Heart left ventricle (tissue), 13 donors: ENCODE data around the gene TEX2.

Experiments used
- POLR2A ChIP-seq, 2 donors: fragments of 450-650 bp; IDR thresholded peaks; one replicate each; pipeline ENCODE4 v1.6.1; 2017; ENCODE audit warnings: antibody characterized with exemption in 2 of 2, mild to moderate bottlenecking in 2 of 2, moderate library complexity in 2 of 2
- TF ChIP-seq, protein P1 (sequence below), 12 donors: fragments of 200-600 bp; sonication (generic) in 4 of 12; IDR thresholded peaks; one replicate each; pipeline versions ENCODE4 v1.5.0 to v1.8.0; 2018 to 2022; ENCODE audit warnings: antibody characterized with exemption in 12 of 12, mild to moderate bottlenecking in 5 of 12
- donor health status: ischemic (EF 13 %, LVEDD 7.1; RV severe dilation, severe dysfunction).
- donor health status: DM: no; HTN: yes; CAD: no.
- donor health status: DM: no; HTN: no; CAD: no.
- donor health status: ischemic (EF 25% LVEDD 6.9; RV normal size, moderate dysfunction).
- donor health status: ischemic (EF 25% LVEDD 5.7; RV mildly dilated, moderate dysfunction).
- donor health status: ischemic (EF 35%, LVEDD 5.7; RV mildly dilated, moderate dysfunction).
- donor health status: nonischemic (EF 11% LVEDD 7.7; RV severe dilation, severe dysfunction).
- donor health status: DM: yes; HTN: yes; CAD: no.
- donor health status: PGD.
- donor health status: ischemic (EF 29% LVEDD 5.4; RV normal size, mild dysfunction).
- donor health status: nonischemic (EF 23%, LVEDD 6.1; RV moderate dilation, normal function).

DNA sequence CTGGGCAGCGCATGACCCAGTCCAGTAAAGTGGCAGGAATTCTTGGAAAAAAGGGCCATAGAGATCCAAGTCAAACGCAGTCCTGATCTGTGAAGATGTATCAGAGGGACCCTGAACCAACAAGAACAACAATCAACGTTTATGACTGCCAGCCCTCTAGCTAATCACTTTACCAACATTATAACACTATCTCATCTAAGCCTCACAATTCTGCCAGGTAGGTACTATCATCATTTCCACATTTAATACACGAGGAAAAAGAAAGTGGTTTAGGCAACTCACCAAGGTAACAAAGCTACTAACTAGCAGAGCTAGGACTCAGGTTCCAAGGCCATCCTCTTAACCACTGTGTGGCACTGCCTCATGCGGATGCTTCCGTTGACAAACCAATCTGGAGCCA, 28.1 kb downstream of the TEX2 start:
- TF ChIP-seq, protein P1, sequence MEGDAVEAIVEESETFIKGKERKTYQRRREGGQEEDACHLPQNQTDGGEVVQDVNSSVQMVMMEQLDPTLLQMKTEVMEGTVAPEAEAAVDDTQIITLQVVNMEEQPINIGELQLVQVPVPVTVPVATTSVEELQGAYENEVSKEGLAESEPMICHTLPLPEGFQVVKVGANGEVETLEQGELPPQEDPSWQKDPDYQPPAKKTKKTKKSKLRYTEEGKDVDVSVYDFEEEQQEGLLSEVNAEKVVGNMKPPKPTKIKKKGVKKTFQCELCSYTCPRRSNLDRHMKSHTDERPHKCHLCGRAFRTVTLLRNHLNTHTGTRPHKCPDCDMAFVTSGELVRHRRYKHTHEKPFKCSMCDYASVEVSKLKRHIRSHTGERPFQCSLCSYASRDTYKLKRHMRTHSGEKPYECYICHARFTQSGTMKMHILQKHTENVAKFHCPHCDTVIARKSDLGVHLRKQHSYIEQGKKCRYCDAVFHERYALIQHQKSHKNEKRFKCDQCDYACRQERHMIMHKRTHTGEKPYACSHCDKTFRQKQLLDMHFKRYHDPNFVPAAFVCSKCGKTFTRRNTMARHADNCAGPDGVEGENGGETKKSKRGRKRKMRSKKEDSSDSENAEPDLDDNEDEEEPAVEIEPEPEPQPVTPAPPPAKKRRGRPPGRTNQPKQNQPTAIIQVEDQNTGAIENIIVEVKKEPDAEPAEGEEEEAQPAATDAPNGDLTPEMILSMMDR (IDR thresholded peaks at IDR 0.05), result no peak
- TF ChIP-seq POLR2A (IDR thresholded peaks at IDR 0.05), result no peak
